HG02970 (cell line): ENCODE measurements around the gene DRC7.
"Not testable (repeated sequence)": the region's sequence is repeated elsewhere in the genome, so short reads cannot be mapped to it uniquely, and the experiment has no call there.

Experiments used
- ATAC-seq: cut with Tn5 transposase; IDR thresholded peaks from one replicate; pipeline ENCODE4 v1.9.1; 2021; ENCODE audit warnings: mild to moderate bottlenecking, moderate library complexity, moderate number of reproducible peaks; ENCODE audit not compliant: unreplicated experiment, low FRiP score

The DRC7 gene

GRCh38 chr16:57730771-57731730 is 36.4 kb downstream of the DRC7 start:
- ATAC-seq: no peak

GRCh38 chr16:57732037-57732436 is 37.4 kb downstream of the DRC7 start:
- no peak for ATAC-seq

- ATAC-seq: no peak
Measured at GRCh38 chr16:57732714-57733113, 38.1 kb downstream of the DRC7 start.

- no peak for ATAC-seq
Measured at GRCh38 chr16:57734308-57734924, 39.8 kb downstream of the DRC7 start.

GRCh38 chr16:57734925-57735754 is 40.5 kb downstream of the DRC7 start:
- ATAC-seq: peak; percentile 87

- no peak for ATAC-seq
Measured at GRCh38 chr16:57735755-57736418, 41.3 kb downstream of the DRC7 start, which contains the start of gene KATNB1. Gene KATNB1 (plus strand): TSS chr16:57735770. CDS start chr16:57737244, 1,474 bp downstream.

- no peak for ATAC-seq
Measured at GRCh38 chr16:57736419-57737351, 42.1 kb downstream of the DRC7 start.

GRCh38 chr16:57738844-57739243 is 44.2 kb downstream of the DRC7 start:
- no peak for ATAC-seq

GRCh38 chr16:57739756-57740422 is 45.3 kb downstream of the DRC7 start:
- no peak for ATAC-seq

GRCh38 chr16:57740423-57741071 is 45.9 kb downstream of the DRC7 start:
- no peak for ATAC-seq

- ATAC-seq: no peak
Measured at GRCh38 chr16:57741660-57742191, 47.1 kb downstream of the DRC7 start.

GRCh38 chr16:57742543-57742942 is 47.9 kb downstream of the DRC7 start:
- ATAC-seq: no peak

GRCh38 chr16:57743458-57743857 is 48.9 kb downstream of the DRC7 start:
- ATAC-seq: no peak

- ATAC-seq: no peak
Measured at GRCh38 chr16:57743886-57744641, 49.5 kb downstream of the DRC7 start.

GRCh38 chr16:57744642-57744903 is 50.0 kb downstream of the DRC7 start:
- no peak for ATAC-seq

GRCh38 chr16:57745768-57746167 is 51.2 kb downstream of the DRC7 start:
- ATAC-seq: no peak

GRCh38 chr16:57746316-57746715 is 51.7 kb downstream of the DRC7 start:
- ATAC-seq: not testable (repeated sequence)
